Retinal pigment epithelial cell (primary cell): Measurements from ENCODE around the gene SUFU.

Source experiments
- DNase-seq: peaks from one replicate; pipeline ENCODE4 v3.0.0-alpha.2; 2010; ENCODE audit warnings: low read depth
- H3K4me3 ChIP-seq: 2 replicates; pipeline ENCODE4 v1.5.1; 2011; ENCODE audit warnings: mild to moderate bottlenecking, low read length, control low read depth, moderate library complexity
- CTCF ChIP-seq: conservative IDR thresholded peaks from 2 replicates; pipeline ENCODE4 v1.5.1; 2011; ENCODE audit warnings: low read depth, low read length, control low read depth, inconsistent platforms

The SUFU gene

GRCh38 chr10:102552533-102552932 is 48.8 kb downstream of the SUFU start:
- no peak for DNase-seq
- no peak overlapping the region for H3K4me3 ChIP-seq
- no peak for TF ChIP-seq CTCF

GRCh38 chr10:102553771-102554170 is 50.0 kb downstream of the SUFU start:
- TF ChIP-seq CTCF = no peak
- DNase-seq = no peak
- H3K4me3 ChIP-seq = no peak overlapping the region

- H3K4me3 ChIP-seq = no peak overlapping the region
- TF ChIP-seq CTCF = no peak
- no peak for DNase-seq
These were observed 50.8 kb downstream of the SUFU start for GRCh38 chr10:102554531-102554930.

- TF ChIP-seq CTCF = no peak
- peak; percentile 21 for DNase-seq
- no peak overlapping the region for H3K4me3 ChIP-seq
These were observed 52.1 kb downstream of the SUFU start for GRCh38 chr10:102555781-102556328.

GRCh38 chr10:102557569-102557968 is 53.8 kb downstream of the SUFU start:
- no peak overlapping the region for H3K4me3 ChIP-seq
- DNase-seq = no peak
- no peak for TF ChIP-seq CTCF

GRCh38 chr10:102559764-102560163 is 56.0 kb downstream of the SUFU start:
- no peak overlapping the region for H3K4me3 ChIP-seq
- no peak for DNase-seq
- no peak for TF ChIP-seq CTCF

GRCh38 chr10:102564209-102564834 is 60.5 kb downstream of the SUFU start:
- no peak for TF ChIP-seq CTCF
- no peak overlapping the region for H3K4me3 ChIP-seq
- DNase-seq = no peak
